ENCODE measurements around the gene ZSWIM6.

The ZSWIM6 gene

DNA sequence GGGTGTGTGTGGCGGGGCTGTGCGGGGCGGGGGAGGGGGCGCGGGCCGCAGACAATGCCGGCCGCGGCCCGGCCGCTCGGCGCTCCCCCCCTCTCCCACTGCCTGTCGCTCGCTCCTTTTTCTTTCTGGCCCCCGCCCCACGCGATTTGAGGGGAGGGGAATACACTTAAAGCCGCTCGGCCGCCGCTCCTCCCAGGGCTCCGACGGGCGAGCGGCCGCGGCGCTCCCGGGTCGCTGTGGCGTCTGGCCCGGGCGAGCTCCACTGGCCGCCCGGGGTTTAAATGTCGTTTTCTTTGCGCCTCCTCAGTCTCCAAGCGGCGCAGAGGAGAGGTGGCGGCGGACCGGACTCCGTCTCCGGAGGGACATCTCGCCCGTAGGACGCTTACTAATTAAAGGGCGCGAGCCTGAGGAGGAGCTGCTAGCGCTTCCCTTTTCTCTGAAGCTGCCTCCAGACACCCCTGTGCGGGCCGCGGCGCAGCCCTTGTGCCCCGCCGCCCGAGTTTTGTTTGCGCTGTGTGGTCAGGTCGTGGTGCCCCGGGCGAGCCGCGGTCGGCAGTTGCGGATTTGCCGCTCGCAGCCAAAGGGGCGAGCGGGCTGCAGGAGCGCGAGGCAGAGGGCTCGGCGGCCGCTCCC lies 1.4 kb downstream of the ZSWIM6 start:
- DNase-seq: no peak

DNA sequence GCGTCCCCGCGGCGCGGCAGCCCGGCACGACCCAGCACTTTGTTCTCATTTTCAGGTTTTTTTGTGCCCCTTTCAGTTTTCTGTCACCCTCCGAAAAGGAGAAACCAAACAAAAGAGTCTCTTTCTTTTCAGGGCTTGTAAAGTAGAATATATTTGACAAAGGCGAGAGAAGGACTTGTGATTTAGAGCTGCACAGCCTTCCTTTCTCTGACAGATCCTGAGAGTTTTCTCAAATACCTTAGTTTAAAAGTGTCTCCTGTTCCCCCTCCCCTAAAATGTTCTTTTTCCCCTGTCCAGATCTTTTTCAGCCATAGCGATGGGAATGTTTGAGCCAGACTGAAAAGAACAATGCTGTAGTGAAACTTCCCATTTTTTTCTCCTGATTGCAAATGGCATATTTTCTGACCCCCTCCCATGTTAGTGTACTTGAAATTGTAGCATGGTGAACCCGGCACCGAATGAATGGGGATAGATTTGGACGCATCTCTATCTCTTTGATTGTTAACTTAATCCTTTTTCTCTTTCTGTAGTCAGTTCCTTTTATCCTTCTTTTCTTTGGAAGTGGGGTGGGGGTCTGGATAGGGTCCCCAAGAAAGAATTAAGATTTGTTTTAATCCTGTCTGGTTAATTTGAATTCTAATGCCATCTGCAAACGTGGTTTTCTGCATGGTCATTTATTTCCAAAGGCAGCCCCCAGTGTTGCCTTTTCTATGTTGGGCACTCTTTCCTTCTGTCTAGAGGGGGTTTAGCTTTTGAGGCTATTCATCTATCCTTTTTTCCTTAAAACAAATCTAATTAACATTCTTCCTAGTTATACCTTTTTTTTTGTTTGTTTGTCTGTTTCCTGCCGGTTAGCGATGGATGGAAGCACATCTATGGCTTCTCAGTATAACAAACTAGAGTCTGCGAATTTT lies 2.2 kb downstream of the ZSWIM6 start:
- DNase-seq: no peak

DNA sequence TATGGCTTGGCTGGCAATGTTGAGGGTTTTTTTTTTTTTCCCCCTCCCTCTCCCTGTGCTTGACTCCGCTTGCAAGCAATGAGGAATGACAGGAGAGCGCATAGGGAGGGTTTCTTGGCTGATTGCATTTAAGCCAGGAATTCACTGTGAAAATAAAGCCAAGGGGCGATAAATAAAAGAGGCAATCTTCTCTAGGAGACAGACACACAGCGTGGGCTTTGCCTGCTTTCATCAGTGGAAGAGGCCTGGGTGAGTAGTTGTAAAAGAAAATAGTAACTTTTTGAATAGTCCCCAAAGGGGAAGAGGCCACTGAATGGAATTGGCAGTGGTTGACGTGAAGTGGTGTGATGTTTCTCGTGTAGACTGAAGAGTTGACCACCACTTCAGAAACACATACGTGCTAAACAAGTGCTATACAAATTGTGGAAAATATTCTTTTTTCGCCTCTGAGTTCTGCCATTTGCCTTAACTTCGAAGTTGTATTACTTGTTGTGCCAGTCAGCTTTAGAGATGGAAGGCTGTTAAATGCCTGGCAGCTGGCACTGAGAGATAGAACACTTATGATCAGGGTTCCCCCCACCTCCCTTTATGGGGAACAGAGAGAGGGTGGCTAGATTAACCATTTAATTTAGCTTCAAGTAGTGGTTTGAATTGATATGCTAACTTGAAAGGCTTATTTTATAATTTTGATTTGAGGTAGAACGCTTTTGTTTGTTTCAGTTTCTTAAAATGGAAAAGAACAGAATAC lies 3.0 kb downstream of the ZSWIM6 start:
- no peak for DNase-seq

DNA sequence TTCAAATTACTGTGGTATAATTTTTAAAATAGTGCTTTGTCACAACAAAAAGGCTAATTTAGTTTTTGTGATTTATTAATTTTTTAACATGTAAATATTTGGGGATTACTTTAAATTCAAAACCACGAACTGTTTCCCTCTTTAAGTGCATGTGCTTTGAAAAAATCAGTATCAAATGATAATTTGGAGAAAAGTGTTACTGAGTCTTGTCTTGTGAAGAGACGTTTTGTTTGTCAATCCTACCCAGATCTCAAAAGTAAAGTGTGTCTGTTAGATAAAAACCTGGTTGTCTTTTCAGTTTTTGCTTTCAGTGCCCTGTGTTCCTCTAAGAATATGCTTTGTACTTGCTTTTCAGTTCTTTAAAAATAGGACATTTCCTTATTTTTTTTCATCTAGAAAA lies 7.7 kb downstream of the ZSWIM6 start:
- DNase-seq: no peak

DNA sequence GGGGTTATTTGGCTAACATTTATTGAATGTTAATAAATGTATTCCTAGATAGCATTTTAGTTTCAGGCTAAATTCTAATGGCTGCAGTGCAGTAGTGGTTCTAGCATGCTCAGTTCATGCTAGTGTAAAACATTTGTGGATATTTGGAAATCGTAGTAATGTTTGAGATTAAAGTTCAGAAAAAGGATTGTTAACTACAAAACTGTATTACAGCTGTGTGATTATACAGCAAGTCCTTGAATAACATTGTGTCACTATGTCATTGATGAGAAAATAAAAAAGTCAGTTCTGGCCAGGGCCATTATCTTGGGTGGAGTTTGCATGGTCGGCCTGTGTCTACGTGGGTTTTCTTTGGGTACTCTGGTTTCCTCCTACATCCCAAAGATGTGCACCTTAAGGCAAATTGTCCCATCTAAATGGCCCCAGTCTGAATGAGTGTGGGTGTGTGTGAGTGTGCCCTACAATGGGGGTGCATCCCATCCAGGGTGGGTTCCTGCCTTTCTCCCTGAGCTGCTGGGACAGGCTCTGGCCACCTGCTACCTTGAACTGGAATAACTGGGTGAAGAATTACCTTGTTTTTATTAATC lies 8.8 kb downstream of the ZSWIM6 start:
- no peak for DNase-seq

DNA sequence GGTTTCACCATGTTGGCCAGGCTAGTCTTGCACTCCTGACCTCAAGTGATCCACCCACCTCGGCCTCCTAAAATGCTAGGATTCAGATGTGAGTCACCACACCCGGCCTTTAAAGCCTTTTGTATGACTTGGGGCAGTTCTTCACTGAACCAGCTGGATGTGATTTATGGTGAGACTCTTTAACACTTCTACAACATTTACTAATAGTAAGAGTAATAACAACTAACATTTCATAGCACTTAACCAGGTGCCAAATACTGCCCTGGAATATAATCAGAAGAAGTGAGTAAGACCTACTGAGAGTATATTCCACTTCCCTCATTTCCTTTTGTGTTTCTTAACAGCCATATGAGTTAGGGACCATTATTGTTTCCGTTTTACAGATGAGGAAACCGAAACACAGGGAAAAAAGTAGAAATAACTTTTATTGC lies 10.0 kb downstream of the ZSWIM6 start:
- DNase-seq: no peak

DNA sequence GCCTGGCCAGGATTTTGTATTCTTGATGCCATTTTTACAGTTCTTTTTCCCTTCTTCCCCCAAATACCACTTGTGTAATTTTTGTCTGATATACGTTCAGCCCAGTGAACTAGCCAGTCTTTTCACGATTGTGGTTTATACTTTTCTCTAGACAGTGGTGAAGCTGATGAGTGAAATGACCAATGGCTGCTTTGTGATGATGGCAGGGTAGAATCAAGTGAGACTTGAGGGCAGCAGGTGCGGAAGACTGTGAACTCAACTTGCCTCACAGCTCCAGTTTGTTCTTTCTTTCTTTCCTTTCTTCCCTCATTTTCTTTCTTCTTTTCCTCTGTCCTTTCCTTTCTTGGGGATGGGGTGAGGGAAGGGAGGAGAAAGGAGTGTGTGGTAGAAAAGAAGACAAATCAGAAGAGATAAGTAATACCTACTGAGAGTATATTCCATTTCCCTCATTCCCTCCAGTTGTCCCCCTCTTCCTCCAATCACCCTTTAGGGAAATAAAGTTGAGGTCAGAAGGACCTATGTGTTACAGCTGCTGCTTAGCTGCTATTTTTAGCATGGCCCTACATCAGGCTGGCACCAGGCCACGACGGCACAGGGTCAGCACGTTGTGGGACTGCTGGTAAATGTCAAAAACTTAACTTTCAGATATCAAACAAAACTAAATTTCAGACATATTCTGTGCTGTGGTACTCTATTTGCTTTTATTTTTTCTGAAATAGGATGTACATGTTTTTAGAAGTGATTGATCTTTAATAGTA lies 12.3 kb downstream of the ZSWIM6 start:
- DNase-seq: no peak

DNA sequence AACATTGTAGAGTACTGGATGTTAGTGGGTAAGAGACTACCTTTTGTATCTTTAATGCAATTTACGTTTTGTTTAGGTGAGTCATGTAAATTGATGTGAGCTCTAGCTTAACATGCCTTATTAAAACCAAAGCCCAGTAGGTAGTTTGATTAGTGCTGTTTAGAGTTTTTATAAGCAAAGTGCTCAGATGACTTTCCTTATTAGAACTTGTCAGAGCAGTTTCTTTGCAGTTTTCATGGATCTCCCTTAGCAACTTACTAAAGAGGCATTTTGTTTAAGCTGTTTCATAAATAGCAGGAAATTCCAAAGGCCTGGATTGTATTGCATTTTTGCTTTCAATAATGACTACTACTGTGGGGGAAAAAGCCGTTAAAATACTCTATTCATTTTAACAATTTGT lies 14.5 kb downstream of the ZSWIM6 start:
- DNase-seq: no peak

DNA sequence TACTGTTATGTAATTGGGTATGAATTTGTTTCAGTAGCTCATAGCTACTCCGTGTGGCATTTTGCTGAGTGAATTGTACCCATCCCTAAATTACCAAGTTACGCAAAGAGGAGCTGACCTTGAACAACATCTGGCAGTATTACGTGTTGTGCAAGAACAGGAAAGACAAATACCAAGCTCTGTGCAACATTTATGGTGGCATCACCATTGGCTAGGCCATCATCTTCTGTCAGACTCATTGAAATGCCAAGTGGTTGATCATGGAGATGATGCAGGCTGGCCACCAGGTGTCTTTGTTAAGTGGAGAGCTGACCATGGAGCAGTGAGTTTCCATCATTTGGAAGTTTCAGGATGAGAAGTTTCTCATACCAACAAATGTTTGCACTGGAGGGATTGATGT lies 15.0 kb downstream of the ZSWIM6 start:
- no peak for DNase-seq

DNA sequence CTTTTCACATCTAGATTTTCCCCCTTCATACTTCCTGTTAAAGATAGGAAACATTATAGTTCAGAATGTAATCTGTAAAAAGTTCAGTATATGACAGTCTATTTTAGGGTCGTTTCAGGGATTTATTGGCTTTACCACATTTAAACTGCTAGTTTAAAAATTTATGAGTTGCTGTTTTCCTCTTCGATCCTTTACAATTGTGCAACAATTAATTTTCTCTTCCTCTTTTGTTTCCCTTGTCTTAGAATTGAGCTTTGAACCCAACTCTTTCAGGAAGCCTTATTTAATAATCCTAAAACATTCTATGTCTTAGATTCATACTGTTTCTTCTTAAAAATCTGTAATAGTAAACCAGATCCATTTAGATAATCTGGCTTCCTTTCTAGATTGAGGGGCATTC lies 16.4 kb downstream of the ZSWIM6 start:
- no peak for DNase-seq

DNA sequence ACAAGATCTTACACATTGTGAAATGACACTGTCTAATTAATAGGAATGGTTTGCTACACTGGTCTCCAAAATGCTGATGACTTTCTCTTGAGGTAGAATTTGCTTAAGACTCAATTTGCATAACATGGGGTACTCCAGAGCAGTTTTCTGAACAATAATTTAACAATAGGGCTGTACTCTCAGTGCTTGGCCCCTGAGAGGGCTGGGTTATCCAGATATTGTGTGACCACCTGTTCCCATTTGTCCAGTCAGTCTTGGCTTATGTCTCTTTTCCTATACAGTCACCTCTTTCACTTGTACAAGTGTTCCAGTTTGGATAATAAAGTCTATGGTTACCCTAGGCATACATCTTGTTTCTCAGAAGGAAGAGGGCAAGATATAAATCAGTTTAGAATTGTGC lies 17.9 kb downstream of the ZSWIM6 start:
- no peak for DNase-seq

DNA sequence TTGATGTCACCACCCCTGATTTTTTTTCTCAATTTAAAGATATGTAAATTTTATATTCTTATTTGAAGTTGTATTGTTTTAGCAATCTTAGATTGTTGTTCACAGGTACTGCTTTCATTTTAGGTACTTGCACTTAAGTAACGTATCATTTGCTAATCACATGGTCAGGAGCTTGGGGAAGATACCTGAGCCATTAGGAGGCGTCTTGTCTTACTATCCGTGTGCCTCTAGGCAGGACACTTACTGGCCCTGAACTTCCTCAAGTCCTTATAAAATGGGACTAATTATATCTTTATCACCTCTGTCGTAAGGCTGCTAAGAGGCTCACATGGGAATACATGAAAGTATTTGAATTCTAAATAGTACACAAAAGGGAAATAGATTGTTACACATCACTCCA lies 18.5 kb downstream of the ZSWIM6 start:
- DNase-seq: no peak

DNA sequence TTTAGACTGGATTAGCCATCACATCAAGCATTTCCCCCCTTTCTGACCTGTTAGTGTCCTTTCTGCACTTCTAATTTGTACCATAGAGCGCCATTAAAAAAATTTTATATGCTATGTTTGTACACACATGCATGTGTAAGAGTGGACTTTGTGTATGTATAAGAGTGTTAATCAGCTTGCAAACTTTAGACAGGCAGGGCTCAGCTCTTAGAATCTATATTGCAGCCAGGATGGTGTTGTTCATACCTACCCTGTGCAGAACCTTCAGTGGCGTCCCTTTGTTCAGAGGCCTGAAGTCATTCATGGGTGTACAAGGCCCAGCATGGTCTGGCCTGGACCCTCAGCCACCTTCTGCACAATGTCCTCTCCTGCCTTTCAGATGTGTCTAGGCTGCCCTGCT lies 19.7 kb downstream of the ZSWIM6 start:
- no peak for DNase-seq

DNA sequence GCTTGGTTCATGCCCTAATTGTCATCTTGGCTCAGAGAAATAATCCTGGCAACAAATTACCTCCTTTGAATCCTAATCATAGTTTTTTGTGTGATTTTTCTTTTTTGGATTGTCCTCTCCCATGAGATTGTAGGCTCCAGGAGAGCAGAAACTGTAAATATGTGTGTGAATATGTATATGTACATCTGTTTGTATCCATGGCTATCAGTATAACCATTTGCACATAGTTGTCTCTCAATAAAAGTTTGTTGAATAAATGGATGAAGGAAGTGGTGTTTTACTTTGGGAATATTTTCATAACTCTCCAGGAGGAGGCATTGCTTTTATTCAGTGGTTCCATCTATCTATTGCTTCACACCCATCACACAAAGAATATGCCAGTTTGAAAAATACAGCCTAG lies 20.1 kb downstream of the ZSWIM6 start:
- no peak for DNase-seq

DNA sequence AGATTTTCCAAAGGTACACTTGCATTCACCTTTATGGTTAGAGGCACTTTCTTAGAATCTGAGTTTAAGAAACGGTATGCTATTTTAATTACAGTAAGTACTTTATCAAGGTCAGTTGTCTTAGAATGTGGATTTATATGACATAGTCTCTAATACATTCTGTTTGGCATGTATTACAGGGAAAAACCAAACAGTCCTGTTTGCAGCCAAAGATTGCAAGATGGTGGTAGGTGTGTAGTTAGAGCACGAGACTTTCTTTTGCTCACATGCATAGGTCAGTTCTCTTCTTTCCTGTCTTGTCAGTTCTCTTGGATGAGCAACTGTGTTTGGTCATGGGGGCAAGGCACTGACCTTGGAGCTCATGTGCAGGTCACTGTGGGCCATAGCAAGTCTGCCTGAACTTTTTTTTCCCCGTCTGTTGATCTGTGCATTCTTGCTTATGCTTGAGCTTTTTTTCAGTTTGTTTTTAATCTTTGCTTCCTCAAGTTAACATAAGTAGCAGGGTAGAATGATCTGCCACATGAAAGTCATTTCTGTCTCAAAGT lies 20.6 kb downstream of the ZSWIM6 start:
- no peak for DNase-seq

DNA sequence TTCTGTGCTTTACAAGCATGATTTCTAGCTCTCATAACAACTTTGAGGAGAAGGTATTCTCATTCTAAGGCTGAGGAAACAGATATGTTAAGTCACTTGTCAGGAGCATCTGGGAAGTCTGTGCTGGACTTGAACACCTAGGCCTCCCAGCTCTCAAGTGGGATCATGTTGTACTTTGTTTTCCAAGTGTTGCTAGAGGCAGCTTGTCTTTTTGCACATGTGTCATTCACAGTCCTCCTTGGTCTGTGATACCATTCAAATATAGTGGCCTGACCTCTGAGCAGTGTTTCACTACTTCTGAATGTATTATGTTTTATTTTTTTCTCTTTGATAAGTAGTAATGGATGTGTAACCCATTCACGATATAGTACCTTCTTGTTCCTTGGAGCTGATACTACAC lies 21.2 kb downstream of the ZSWIM6 start:
- DNase-seq: no peak

DNA sequence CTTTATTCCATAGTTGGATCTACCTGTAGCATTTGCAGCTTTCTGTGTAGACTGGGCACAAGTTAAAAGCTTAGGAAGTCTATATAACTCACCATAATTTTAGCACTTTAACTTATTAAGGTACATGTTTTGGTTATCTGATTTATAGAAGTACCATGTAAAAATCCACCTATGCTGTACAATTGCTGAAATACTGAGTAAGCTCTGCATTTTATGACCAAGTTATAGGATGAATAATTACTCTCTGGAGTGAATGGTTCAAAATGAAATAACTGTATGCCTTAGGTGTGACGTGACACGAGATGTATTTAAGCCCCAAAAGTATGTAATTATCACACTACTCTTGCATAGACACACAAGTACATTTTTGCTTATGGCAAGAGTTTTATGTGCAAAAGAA lies 22.1 kb downstream of the ZSWIM6 start:
- DNase-seq: no peak

DNA sequence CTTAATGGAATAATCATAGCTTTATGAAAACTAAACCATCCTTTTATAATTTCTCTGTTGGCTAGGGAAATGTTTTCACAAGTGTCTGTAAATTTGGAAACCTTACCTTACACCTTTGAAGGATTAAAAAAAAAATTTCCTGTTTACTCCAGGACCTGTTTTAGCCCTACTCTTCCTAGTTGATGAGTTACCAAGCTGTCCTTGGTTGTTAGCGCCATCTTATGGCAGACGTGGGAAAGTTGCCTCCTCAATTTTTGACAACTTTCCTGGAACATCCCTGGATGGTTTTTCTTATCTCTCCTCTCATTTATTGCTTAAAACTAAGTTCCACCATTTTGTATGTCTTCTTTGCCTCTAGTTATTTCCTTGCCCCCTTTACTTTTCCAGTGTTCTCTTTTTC lies 25.7 kb downstream of the ZSWIM6 start:
- DNase-seq: no peak

DNA sequence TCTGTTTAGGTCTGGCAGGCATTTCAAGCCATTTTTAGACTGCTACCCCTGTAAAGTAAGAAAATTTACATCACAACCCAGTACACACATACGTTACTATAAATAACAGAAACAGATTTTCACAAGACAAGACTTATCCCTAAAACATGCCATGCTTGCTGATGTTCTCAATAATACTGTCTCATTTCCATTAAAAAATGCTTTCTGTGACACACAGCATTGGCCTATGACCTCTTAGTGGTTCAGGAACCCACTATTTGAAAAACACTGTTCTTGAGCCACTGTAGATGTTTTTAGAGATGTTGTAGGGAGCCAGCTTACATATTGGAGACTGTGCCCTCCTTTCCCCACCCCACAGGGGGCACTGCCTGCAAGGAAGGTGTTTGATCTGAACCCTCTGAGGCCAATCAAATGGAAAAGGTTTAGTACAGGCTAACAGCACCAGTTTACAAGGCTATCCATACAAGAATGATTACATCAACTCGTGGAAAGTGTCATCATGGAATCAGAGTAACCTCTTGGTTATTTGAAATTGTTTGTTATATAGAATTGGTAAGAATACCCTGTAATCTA lies 30.8 kb downstream of the ZSWIM6 start:
- DNase-seq: no peak

DNA sequence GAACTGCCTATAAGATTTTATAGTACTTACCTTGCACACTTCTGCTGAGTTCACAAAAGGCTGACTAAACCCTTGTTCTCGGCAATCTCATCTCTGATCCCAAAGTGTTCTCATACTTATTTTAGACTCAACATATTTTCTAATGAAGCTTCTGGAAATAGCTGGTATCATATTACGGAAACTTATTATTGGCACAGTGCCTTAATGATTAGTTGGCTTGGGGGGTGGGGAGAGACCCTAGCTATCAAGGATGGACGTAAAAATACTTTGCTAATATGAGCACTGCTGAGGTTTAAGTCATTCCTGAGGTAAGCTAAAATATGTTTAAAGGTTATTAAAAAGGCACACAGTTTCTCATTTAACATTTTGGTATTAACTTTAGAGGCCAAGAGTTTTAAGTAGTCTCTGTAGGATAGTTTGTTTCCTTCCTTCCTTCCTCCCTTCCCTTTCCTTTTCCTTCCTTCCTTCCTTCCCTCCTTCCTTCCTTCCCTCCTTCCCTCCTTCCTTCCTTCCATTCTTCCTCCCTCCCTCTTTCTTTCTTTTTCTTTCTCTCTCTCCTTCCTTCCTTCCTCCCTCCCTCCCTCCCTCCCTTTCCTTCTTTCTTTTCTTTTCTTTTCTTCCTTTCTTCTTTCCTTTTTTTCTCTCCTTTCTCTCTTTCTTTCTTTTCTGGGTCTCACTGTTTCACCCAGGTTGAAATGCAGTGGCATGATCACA lies 31.5 kb downstream of the ZSWIM6 start:
- no peak for DNase-seq

DNA sequence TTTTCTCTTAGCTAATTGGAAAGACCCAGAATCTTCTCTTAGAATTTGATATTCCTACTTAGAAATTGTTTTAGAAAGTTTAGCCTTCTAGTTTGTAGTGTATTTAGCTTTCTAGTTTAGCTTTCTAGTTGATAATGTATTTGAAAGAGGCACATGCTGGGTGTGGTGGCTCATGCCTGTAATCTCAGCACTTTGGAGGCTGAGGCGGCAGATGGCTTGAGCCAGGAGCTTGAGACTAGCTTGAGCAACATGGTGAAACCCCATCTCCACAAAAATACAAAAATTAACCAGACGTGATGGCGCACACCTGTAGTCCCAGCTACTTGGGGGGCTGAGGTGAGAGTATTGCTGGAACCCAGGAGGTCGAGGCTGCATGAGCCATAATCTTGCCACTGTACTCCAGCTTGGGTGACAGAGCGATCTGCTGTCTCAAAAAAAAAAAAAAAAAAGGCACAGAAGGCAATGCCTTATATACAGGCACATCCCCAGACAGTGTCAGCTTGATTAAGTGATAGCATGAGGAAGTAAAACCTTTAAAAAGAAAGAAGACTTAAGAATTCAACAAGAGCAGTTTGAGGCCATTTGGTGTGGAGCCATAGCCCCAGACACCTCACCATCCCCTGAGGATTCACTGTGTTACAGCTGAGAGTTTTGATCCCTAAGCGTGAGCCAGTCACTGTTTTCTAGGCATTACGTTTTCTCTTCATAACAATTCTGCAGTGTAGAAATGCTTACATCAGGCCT lies 34.6 kb downstream of the ZSWIM6 start:
- DNase-seq: no peak
